Activated T-helper 1 cell treated with anti-CD3 and anti-CD28 coated beads, Interleukin-2, amount 50 U/mL, for 16 hours (primary cell): ENCODE data around the gene AP1S3.
"Not testable (repeated sequence)": the region's sequence is repeated elsewhere in the genome, so short reads cannot be mapped to it uniquely, and the experiment has no call there.

Experiments
- DNase-seq, 2 donors: peaks; one replicate each; pipeline ENCODE4 v3.0.0-alpha.2; 2020; ENCODE audit warnings: low read depth in 1 of 2, low spot score in 1 of 2

Gene AP1S3

DNA sequence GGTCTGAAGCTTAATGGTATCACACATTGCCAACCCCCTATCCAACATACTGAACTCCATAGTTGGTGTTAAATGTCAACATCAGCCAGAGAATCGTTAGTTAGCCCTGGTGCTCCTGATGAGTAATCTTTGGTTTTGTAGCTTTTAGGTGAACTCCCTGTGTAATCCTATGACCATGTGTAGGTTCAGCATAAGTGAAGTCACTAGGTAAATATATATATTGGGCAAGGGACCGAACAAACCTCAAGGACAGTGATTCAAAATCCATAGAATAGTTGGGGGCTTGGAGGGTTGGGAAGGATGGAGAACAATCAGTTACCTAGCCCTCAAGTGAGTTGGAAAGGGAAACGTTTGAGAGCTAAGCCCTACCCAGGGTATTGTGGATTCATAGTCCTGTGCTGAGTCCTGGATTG, 16.0 kb upstream of the AP1S3 start:
- no peak for DNase-seq

GRCh38 chr2:223852281-223852795, 15.0 kb upstream of the AP1S3 start:
- DNase-seq: no peak

- DNase-seq: no peak
Observed at GRCh38 chr2:223847410-223847809, 10.0 kb upstream of the AP1S3 start.

- DNase-seq: no peak
Observed at GRCh38 chr2:223846515-223846914, 9.1 kb upstream of the AP1S3 start.

DNA sequence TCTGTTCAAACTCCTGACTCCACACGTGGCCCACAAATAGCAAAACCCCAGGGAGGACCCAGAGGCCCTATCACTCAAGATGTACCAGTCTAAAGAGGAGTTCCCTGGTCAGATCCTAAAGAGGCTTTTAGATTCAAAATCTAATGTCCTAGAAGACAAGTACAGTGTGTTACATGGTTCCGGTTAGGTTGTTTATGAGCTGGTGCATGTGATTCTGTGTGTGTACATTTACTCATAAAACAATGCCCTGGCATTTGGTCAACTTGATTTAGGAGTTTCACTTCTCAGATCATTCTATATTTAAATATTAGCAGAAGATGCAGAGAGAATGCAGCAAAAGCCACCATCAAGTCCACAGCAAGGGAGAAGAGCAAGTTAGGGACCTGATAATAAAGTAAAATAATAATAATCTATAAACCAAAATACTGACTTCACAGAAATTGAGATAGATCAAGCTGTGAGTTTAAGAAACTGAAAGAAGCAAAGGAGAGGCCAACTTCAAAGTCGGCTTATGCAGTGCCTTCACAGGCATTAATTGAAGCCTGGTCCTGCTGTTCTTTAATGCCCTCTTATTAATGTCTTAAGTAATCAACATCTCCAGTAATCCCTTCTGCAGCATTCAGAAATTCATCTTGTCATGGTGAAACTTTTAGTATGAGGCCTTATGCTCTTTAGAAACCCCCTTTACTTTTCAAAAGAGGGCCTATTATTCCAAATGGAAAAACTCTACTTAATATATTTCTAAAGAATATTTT, 4.2 kb upstream of the AP1S3 start:
- DNase-seq: no peak

DNA sequence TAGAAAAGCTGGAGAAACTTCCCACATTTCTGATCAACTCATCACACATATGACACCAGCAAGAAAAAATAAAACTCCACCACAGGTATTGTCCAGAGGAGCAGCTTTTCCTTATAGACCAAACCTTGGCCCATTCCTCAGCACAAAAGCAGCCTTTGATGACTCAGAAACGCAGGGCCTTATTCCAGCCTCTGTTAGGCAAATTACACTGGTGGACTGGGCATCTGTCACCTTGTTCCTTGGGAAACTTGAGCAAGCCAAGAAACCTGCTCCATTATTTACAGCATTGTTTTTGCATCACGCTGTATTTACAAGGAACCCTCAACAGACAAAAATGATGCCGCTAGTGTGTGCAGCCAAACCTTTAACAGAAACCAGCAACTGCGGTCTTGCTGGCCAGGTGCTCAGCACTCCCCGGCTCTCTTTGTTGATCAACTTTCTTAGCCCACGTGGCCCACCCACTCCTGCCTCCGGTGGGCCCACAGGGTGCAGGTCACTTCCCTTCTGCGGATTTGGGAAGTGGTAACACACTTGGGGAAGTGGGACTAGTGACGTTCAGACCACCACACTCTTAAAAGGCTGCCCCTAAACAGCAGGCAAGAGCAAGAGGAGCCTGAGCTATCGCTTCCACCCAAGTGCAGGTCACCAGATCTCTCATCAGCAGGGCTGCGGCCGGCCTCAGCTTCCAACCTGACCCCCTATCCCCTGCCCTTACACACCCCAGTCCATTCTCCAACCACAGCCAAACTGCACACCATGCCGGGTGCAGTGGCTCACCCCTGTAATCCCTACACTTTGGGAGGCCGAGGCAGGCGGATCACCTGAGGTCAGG, 1.5 kb downstream of the AP1S3 start:
- DNase-seq: no peak

DNA sequence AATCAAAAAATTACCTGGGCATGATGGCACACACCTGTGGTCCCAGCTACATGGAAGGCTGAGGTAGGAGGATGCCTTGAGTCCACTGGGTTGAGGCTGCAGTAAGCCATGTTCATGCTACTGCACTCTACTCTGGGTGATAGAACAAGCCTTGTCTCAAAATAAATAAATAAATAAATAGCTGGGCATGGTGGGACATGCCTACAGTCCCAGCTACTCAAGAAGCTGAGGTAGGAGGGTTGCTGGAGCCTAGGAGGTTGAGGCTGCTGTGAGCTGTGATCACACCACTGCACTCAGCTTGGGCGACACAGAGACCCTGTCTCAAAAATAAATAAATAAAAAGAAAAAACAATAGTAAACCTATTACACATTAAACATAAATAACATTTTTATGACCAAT, 3.0 kb downstream of the AP1S3 start:
- DNase-seq: no peak

DNA sequence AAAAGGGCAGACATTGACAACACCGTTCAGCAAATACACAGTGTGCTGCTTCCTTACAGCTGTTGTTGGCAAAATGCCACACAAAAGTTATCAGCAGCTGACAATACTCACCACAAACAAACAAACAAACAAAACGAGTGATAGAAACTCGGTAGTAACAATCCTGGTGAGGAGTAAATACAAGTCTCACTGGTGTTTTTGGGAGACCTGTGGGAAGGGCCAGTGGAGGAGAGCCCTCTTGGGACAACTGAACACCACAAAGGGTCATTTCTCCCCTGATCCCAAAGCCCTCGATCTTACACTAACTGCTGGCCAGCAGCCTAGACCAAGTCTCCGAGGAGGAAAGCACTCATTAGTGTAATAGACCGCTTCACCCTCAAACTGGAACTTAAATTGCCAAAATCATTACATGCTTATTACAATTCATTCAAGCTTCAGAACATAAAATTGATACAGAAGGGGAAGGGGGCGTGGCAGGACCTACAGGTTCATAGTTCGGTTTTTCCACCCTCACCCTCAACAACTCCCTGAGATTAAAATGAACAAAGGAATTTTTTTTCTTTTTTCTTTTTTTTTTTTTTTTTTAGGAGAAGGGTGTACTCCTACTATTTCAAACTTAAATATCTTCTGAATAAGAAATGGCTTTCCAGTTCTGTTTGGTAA, 5.0 kb downstream of the AP1S3 start:
- DNase-seq: no peak

DNA sequence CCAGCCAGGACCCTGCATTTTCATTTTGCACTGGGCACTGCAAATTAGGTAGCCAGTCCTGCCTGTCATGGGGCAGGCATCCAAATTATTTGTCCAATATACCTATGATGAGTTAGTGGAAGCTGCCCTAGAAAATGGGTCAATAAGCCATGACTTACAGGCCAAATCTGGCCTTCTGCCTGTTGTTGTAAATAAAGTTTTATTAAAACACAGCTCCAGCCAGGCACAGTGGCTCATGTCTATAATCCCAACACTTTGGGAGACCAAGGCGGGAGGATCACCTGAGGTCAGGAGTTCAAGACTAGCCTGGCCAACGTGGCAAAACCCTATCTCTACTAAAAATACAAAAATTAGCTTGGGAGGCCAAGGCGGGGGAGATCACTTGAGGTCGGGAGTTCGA, 8.3 kb downstream of the AP1S3 start:
- DNase-seq: no peak

- DNase-seq: no peak
Observed at GRCh38 chr2:223828314-223828713, 9.1 kb downstream of the AP1S3 start.

DNA sequence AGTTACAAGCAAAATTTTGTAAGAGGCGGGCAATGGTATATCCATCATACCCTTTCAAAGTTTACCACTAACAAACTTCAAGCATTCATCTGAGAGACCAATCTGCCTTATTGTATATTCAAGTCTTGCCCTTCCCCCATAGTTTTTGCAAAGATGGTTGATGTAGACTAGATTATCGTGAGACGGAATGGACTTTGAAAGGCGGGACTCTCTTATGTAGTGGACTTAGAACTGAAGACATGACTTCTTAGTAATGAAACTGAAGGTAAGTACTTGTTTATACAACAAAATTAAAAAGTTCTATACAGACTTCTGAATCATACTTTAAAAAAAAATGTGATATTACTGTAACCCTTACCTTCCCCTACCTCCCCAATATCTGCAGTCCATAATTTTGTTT, 10.4 kb downstream of the AP1S3 start:
- DNase-seq: no peak

- DNase-seq: no peak
Observed at GRCh38 chr2:223824301-223824700, 13.1 kb downstream of the AP1S3 start.

- DNase-seq: no peak
Observed at GRCh38 chr2:223822818-223823217, 14.6 kb downstream of the AP1S3 start.

DNA sequence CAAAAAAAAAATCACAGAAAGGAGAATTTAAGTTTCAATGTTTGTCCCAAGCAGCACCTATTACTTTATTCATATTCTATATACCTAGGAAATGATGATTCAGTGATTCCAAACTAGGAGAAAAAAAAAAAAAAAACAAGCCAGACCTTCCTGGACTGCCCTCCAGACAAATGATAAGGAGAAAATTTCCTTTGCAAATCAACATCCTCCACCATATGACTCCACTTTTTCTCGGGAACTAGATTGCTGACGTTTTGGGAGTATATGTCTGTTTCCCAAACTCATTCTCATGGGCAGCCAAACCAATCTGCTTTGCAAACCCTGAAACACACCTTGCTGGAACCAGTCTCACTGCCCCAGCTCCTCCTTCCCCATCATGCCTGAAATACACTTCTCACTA, 16.8 kb downstream of the AP1S3 start:
- DNase-seq: no peak

DNA sequence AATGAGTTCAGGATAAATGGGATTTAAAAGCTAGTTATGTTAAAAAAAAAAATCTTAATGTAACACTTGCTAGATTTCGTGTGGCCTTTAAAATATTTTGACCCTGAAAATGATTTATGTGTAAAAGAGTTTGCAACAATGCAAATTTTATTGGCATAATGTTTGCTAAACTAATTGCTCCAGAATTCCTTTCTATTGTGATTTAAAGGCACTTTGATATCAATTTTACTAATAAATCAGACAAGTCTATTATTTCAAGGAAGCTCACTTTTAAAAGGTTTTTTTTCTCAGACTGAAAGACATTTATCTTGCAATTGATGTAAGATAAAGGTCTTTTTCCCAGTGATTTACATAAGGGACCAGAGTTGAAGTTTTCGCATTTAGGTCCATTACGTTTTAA, 17.5 kb downstream of the AP1S3 start:
- no peak for DNase-seq

- no peak for DNase-seq
Observed at GRCh38 chr2:223815884-223816570, 21.4 kb downstream of the AP1S3 start.

DNA sequence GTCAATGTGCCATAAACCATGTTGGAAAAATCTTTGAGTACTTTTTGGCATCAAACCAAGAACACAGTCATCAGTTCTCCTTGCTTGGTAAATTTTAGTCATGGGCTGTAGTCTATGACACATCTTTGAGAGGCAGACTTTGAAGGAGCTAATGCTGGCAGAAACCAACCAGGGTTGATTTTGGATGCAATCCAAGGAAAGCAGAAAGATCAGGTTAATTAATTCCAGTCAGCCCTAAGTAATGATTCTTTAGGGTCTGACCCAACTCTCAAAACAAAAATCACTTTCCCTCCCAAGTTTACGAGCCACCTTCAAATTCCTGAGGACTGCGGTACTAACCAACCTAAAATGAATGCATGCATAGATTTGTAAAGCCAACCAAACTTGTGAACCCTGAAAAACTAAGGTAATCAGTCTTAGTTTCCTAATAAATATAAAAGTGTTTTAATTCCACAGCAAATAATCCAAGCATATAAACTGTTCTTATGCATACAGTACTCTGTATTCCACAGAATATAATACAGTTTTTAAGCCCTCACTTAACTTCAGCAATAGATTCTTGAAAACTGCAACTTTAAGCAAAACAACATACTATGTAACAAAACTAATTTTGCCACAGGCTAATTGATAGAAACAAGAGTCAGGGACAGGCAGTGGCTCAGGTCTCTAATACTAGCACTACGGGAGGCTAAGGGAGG, 22.0 kb downstream of the AP1S3 start:
- DNase-seq: no peak

- DNase-seq: not testable (repeated sequence)
Observed at GRCh38 chr2:223814764-223815163, 22.6 kb downstream of the AP1S3 start.

DNA sequence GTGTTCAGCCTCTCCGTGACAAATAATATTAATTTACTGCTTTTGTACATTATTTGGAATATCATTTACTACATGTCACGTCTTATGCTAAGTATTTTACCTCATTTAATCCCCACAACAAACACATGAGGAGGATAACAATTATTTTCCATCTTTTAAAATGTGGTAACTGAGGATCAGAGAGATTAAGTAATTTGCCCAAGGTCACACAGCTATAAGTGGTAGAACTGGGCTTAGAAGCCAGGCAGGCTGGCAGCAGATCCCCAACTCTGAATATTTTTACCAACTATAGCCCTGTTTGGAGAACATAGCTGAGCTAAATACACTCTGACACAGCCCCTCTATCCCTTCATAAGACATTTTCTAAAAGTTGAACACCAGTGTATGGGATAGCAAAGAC, 24.1 kb downstream of the AP1S3 start:
- no peak for DNase-seq

DNA sequence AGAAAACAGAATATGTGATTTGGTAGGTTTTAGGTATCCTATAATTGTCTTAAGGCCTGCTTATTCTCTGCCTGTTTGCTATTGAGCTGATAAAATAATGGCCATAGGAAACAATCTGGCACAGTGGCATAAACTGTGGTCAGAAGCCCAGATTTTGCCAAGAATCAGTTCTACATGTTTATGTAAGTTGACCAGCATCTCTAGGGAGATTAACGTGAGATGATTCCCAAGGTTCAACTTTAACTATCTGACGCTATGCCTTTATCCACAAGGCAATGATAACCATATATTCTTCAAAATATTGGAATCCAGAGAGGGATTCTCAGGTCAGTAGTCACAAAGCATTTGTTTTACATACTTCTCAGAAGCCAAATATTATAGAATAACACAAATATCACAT, 25.6 kb downstream of the AP1S3 start:
- DNase-seq: no peak

- no peak for DNase-seq
Observed at GRCh38 chr2:223805008-223805407, 32.4 kb downstream of the AP1S3 start.
